ENCODE measurements around the gene PTPRD. TPM values are rescaled to one million over a fixed set of nuclear protein-coding genes. Genes with fewer than 3 reads are reported as not detected.
A peak's percentile ranks its signal among the peaks of the same experiment; 100 is the strongest.

Gene PTPRD
- total RNA-seq, 1 donor from 2014 or later: 136 TPM

GRCh38 chr9:9917400-9917799, 695.4 kb downstream of the PTPRD start:
- Histone ChIP-seq H3K27me3 (no peaks in the 10 kb centered on the region), H3F3A (ENCODE audit: low read depth) (no peaks in the 10 kb centered on the region), H3K9ac (no peak overlapping the region), H3K4me2 (no peak overlapping the region), H3K9me3 (ENCODE audit: low read depth) (no peaks in the 10 kb centered on the region), H3K79me2 (ENCODE audit: low read depth) (no peaks in the 10 kb centered on the region), H3K36me3 (no peaks in the 10 kb centered on the region), H3K4me1 (peaks cover 6% of the 10 kb centered on the region), H4K20me1 (ENCODE audit: low read depth) (no peaks in the 10 kb centered on the region), H2AFZ (replicated peaks) (no peak overlapping the region), H3K27ac (no peak overlapping the region), H3K4me3 (no peak overlapping the region)
- Mint-ChIP-seq H3K9me3 (peaks cover 6% of the 10 kb centered on the region), H3K4me3 (no peak overlapping the region), H3K4me1 (peaks cover 5% of the 10 kb centered on the region), H3K27me3 (ENCODE audit: insufficient read depth, low read depth) (no peaks in the 10 kb centered on the region), H3K27ac (no peak overlapping the region), H3K36me3 (no peaks in the 10 kb centered on the region)
- TF ChIP-seq EZH2phosphoT487 (IDR thresholded peaks at IDR 0.05) (no peak), CTCF (IDR thresholded peaks at IDR 0.05) (no peak), EZH2 (IDR thresholded peaks at IDR 0.05) (no peak)
- DNase-seq (ENCODE audit: low spot score): no peak

GRCh38 chr9:9914174-9914573, 698.6 kb downstream of the PTPRD start:
- Histone ChIP-seq H4K20me1 (ENCODE audit: low read depth) (no peaks in the 10 kb centered on the region), H3K36me3 (no peaks in the 10 kb centered on the region), H3K9ac (no peak overlapping the region), H3K4me3 (no peak overlapping the region), H3K27ac (no peak overlapping the region), H3K4me1 (no peaks in the 10 kb centered on the region), H3K27me3 (no peaks in the 10 kb centered on the region), H3K9me3 (ENCODE audit: low read depth) (no peaks in the 10 kb centered on the region), H3K79me2 (ENCODE audit: low read depth) (no peaks in the 10 kb centered on the region), H3F3A (ENCODE audit: low read depth) (no peaks in the 10 kb centered on the region), H2AFZ (replicated peaks) (no peak overlapping the region), H3K4me2 (no peak overlapping the region)
- peak; percentile 8 for DNase-seq (ENCODE audit: low spot score)
- Mint-ChIP-seq H3K9me3 (peaks cover 6% of the 10 kb centered on the region), H3K27me3 (ENCODE audit: insufficient read depth, low read depth) (no peaks in the 10 kb centered on the region), H3K27ac (no peak overlapping the region), H3K36me3 (no peaks in the 10 kb centered on the region), H3K4me1 (peaks cover 3% of the 10 kb centered on the region), H3K4me3 (no peak overlapping the region)
- no peak for TF ChIP-seq EZH2phosphoT487 (IDR thresholded peaks at IDR 0.05)
- TF ChIP-seq EZH2 (IDR thresholded peaks at IDR 0.05): no peak
- TF ChIP-seq CTCF (IDR thresholded peaks at IDR 0.05): peak; percentile 18

GRCh38 chr9:9913276-9913832, 699.4 kb downstream of the PTPRD start:
- no peaks in the 10 kb centered on the region for H3K36me3 Mint-ChIP-seq

More at GRCh38 chr9:9913276-9913832, 699.4 kb downstream of the PTPRD start:
- Mint-ChIP-seq H3K9me3 (peaks cover 6% of the 10 kb centered on the region), H3K27me3 (ENCODE audit: insufficient read depth, low read depth) (no peaks in the 10 kb centered on the region), H3K27ac (no peak overlapping the region), H3K4me3 (no peak overlapping the region), H3K4me1 (peaks cover 3% of the 10 kb centered on the region)
- DNase-seq (ENCODE audit: low spot score): no peak
- Histone ChIP-seq H3K4me3 (no peak overlapping the region), H2AFZ (replicated peaks) (no peak overlapping the region), H3K9me3 (ENCODE audit: low read depth) (no peaks in the 10 kb centered on the region), H3K27ac (no peak overlapping the region), H4K20me1 (ENCODE audit: low read depth) (no peaks in the 10 kb centered on the region), H3K9ac (no peak overlapping the region), H3K27me3 (no peaks in the 10 kb centered on the region), H3F3A (ENCODE audit: low read depth) (no peaks in the 10 kb centered on the region), H3K4me2 (no peak overlapping the region), H3K79me2 (ENCODE audit: low read depth) (no peaks in the 10 kb centered on the region), H3K36me3 (no peaks in the 10 kb centered on the region), H3K4me1 (no peaks in the 10 kb centered on the region)
- no peak for TF ChIP-seq EZH2phosphoT487 (IDR thresholded peaks at IDR 0.05)
- no peak for TF ChIP-seq EZH2 (IDR thresholded peaks at IDR 0.05)
- no peak for TF ChIP-seq CTCF (IDR thresholded peaks at IDR 0.05)

All from neural progenitor cell (in vitro differentiated cells).